ENCODE data around the gene DNM3.

DNM3 gene

DNA sequence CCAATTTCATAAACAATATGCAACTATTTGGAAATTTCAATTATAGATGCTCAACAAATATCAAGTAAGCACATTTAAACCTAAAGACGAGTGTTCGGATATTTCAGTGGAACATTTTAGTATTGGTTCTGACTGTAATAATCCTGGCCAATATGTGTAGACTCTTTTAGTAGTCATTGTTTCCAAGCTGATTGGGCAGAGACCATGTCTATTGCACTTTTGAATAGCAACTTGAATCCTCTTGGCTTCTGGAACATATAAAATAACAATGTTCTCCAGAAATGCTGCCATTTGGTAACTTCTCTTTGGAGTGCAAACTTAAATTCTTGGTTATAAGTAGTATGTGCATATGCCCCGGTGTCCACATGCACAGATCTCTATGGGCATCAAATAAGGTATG lies 373.7 kb downstream of the DNM3 start:
- no peak for DNase-seq (ENCODE audit: extremely low read depth, insufficient read length)
- no peaks in the 10 kb centered on the region for H3K27me3 ChIP-seq (replicated peaks; ENCODE audit: control insufficient read depth, insufficient read depth, low read length)
- TF ChIP-seq, protein P1, sequence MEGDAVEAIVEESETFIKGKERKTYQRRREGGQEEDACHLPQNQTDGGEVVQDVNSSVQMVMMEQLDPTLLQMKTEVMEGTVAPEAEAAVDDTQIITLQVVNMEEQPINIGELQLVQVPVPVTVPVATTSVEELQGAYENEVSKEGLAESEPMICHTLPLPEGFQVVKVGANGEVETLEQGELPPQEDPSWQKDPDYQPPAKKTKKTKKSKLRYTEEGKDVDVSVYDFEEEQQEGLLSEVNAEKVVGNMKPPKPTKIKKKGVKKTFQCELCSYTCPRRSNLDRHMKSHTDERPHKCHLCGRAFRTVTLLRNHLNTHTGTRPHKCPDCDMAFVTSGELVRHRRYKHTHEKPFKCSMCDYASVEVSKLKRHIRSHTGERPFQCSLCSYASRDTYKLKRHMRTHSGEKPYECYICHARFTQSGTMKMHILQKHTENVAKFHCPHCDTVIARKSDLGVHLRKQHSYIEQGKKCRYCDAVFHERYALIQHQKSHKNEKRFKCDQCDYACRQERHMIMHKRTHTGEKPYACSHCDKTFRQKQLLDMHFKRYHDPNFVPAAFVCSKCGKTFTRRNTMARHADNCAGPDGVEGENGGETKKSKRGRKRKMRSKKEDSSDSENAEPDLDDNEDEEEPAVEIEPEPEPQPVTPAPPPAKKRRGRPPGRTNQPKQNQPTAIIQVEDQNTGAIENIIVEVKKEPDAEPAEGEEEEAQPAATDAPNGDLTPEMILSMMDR (IDR thresholded peaks at IDR 0.05; ENCODE audit: insufficient read depth, low read length, poor library complexity, severe bottlenecking), result no peak
- H3K4me3 ChIP-seq (replicated peaks; ENCODE audit: low read depth, low read length), result no peak overlapping the region
- no peaks in the 10 kb centered on the region for H3K36me3 ChIP-seq (ENCODE audit: control insufficient read depth, insufficient read depth, low read length)

DNA sequence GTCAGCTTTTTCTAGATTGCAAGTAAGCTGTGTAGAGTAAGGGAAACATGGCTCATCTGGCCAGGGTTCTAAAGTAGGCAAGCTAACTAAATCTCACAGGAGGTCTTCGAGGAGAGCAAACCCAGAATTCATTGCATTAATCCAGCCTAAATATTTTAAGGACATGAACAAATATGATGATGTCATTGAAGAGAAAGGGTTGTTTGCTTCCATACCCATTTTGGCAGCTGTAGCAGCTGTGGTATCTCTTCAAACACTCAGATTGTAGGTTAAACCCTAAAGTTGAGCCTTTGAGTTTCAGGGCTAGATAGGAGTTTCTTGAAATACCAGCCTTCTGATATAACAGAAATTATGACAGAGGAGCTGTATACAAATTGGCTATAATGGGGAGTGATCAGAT lies 378.7 kb downstream of the DNM3 start:
- Histone ChIP-seq H3K4me3 (replicated peaks; ENCODE audit: low read depth, low read length) (no peak overlapping the region), H3K27me3 (replicated peaks; ENCODE audit: control insufficient read depth, insufficient read depth, low read length) (no peaks in the 10 kb centered on the region), H3K36me3 (ENCODE audit: control insufficient read depth, insufficient read depth, low read length) (no peaks in the 10 kb centered on the region)
- TF ChIP-seq, protein P1 (IDR thresholded peaks at IDR 0.05; ENCODE audit: insufficient read depth, low read length, poor library complexity, severe bottlenecking), result no peak
- DNase-seq (ENCODE audit: extremely low read depth, insufficient read length), result no peak

DNA sequence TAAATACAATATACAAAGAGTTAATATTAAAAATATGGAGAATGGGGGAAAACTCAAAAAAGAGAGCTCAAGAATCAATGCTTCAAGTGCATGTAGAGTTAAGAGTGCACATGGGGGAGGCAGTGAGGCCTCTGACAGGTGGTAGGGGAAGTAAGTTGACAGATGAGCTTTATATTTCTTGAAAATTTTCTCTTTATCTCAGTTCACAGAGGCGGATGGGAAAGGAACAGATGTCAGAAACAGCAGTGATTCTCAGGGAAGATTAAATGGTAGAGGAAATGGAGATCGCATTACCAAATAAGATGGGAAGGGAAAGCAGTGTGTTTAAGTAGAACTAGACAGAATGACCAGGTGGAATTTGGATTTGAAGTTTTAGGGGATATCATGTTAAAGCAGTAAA lies 379.1 kb downstream of the DNM3 start:
- Histone ChIP-seq H3K36me3 (ENCODE audit: control insufficient read depth, insufficient read depth, low read length) (no peaks in the 10 kb centered on the region), H3K27me3 (replicated peaks; ENCODE audit: control insufficient read depth, insufficient read depth, low read length) (no peaks in the 10 kb centered on the region), H3K4me3 (replicated peaks; ENCODE audit: low read depth, low read length) (no peak overlapping the region)
- TF ChIP-seq, protein P1 (IDR thresholded peaks at IDR 0.05; ENCODE audit: insufficient read depth, low read length, poor library complexity, severe bottlenecking), result no peak
- DNase-seq (ENCODE audit: extremely low read depth, insufficient read length), result no peak

DNA sequence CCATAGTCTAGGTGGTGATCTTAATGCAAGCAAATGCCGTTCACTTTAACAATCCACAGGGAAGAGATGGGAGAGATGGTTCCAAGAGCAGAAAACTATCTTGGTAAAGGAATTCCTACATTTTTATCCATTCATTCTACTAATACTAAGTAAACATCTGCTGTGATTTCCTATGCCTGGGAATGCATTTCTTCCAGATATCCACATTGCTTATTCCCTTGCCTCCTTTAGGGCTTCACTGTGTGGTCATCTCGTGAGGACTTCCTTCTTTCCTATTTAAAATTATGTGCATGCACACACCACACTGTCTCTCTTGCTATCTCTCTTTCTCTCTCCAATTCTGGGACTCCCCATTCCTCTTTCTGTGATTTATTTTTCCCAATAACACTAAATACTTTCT lies 380.1 kb downstream of the DNM3 start:
- DNase-seq (ENCODE audit: extremely low read depth, insufficient read length), result no peak
- Histone ChIP-seq H3K4me3 (replicated peaks; ENCODE audit: low read depth, low read length) (no peak overlapping the region), H3K27me3 (replicated peaks; ENCODE audit: control insufficient read depth, insufficient read depth, low read length) (no peaks in the 10 kb centered on the region), H3K36me3 (ENCODE audit: control insufficient read depth, insufficient read depth, low read length) (no peaks in the 10 kb centered on the region)
- TF ChIP-seq, protein P1 (IDR thresholded peaks at IDR 0.05; ENCODE audit: insufficient read depth, low read length, poor library complexity, severe bottlenecking), result no peak

DNA sequence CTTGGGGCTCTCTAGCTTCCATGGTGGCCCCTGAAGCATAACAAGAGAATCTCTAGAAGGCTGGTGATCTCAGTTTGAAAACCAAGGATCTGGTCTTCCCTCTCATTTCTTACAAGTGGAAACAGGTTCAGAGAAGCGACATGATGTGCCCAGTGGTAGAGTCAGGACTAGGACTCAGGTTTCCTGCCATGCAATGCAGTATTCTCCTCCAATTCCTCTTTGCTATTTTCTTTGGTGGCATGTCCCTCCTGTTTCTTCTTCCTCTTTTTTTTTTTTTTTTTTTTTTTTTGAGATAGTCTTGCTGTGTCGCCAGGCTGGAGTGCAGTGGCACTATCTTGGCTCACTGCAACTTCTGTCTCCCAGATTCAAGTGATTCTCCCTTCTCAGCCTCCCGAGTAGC lies 383.6 kb downstream of the DNM3 start:
- TF ChIP-seq, protein P1 (IDR thresholded peaks at IDR 0.05; ENCODE audit: insufficient read depth, low read length, poor library complexity, severe bottlenecking), result no peak
- Histone ChIP-seq H3K27me3 (replicated peaks; ENCODE audit: control insufficient read depth, insufficient read depth, low read length) (no peaks in the 10 kb centered on the region), H3K36me3 (ENCODE audit: control insufficient read depth, insufficient read depth, low read length) (no peaks in the 10 kb centered on the region), H3K4me3 (replicated peaks; ENCODE audit: low read depth, low read length) (no peak overlapping the region)
- DNase-seq (ENCODE audit: extremely low read depth, insufficient read length), result no peak

DNA sequence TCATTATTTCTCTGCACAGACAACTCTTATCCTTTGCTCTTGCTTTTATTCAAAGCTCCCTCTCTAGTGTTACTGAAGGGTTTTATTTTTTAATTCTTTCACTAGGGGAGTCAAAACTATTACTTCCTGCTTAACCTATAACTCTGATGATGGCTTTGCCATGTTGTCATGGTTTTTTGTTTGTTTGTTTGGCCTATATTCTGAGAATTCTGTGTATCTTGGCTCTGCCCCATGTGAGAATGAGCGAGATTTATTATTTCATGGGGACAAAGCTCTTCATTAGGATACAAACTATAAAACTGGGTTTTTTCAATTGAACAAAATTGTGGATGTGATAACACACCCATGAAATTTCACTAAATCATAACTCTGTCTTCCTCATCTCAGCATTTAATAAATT lies 388.6 kb downstream of the DNM3 start:
- TF ChIP-seq, protein P1 (IDR thresholded peaks at IDR 0.05; ENCODE audit: insufficient read depth, low read length, poor library complexity, severe bottlenecking), result no peak
- no peak for DNase-seq (ENCODE audit: extremely low read depth, insufficient read length)
- Histone ChIP-seq H3K27me3 (replicated peaks; ENCODE audit: control insufficient read depth, insufficient read depth, low read length) (no peaks in the 10 kb centered on the region), H3K36me3 (ENCODE audit: control insufficient read depth, insufficient read depth, low read length) (no peaks in the 10 kb centered on the region), H3K4me3 (replicated peaks; ENCODE audit: low read depth, low read length) (no peak overlapping the region)
